GM23338 (cell line): ENCODE results near the gene OPN1SW. TPM values are rescaled to one million over a fixed set of nuclear protein-coding genes. Genes with fewer than 3 reads are reported as not detected.

ENCODE experiments used
- ATAC-seq: fragments of 200-7000 bp; cut with Tn5 transposase; 3 replicates; pipeline ENCODE4 v1.9.1; 2020
- DNase-seq: peaks from one replicate; pipeline ENCODE4 v3.0.0-alpha.2; 2015; ENCODE audit warnings: low spot score
- H2AFZ ChIP-seq: fragments of 200-600 bp; sonication (generic); 2 replicates; pipeline ENCODE4 v1.8.0; 2016; ENCODE audit warnings: antibody characterized with exemption, mild to moderate bottlenecking, moderate library complexity
- H3F3A ChIP-seq: fragments of 200-600 bp; sonication (generic); replicated peaks from 2 replicates; pipeline ENCODE4 v1.8.0; 2017; ENCODE audit warnings: antibody characterized with exemption, mixed run types, low read depth
- H3K27ac ChIP-seq: fragments of 200-600 bp; sonication (generic); 2 replicates; pipeline ENCODE4 v1.6.1; 2016; ENCODE audit warnings: low read depth
- H3K27me3 ChIP-seq: fragments of 200-600 bp; sonication (generic); 2 replicates; pipeline ENCODE4 v1.8.0; 2016; ENCODE audit warnings: mild to moderate bottlenecking, mixed run types, moderate library complexity; ENCODE audit not compliant: insufficient read depth
- H3K36me3 ChIP-seq: fragments of 200-600 bp; sonication (generic); 2 replicates; pipeline ENCODE4 v1.8.0; 2016; ENCODE audit warnings: mild to moderate bottlenecking; ENCODE audit not compliant: insufficient read depth
- H3K4me1 ChIP-seq: fragments of 200-600 bp; sonication (generic); 2 replicates; pipeline ENCODE4 v1.8.0; 2016; ENCODE audit warnings: mild to moderate bottlenecking, moderate library complexity; ENCODE audit not compliant: insufficient read depth
- H3K4me2 ChIP-seq: fragments of 200-600 bp; sonication (generic); 2 replicates; pipeline ENCODE4 v1.7.1; 2017; ENCODE audit warnings: mixed run types
- H3K4me3 ChIP-seq: fragments of 200-600 bp; sonication (generic); 2 replicates; pipeline ENCODE4 v1.6.1; 2016; ENCODE audit warnings: mixed run types
- H3K79me2 ChIP-seq: fragments of 200-600 bp; sonication (generic); replicated peaks from 2 replicates; pipeline ENCODE4 v1.8.0; 2017; ENCODE audit warnings: mild to moderate bottlenecking; ENCODE audit not compliant: insufficient read depth
- H3K9me2 ChIP-seq: fragments of 200-600 bp; sonication (generic); 2 replicates; pipeline ENCODE4 v1.8.0; 2017; ENCODE audit not compliant: insufficient read depth
- H4K20me1 ChIP-seq: fragments of 200-600 bp; sonication (generic); replicated peaks from 2 replicates; pipeline ENCODE4 v1.8.0; 2017; ENCODE audit warnings: mild to moderate bottlenecking; ENCODE audit not compliant: insufficient read depth
- H3K27ac Mint-ChIP-seq: 2 replicates; pipeline ENCODE4 v1.8.0; 2020; ENCODE audit warnings: inconsistent platforms, mild to moderate bottlenecking, moderate library complexity, mixed read lengths
- H3K27me3 Mint-ChIP-seq: 3 replicates; pipeline ENCODE4 v1.8.0; 2022; ENCODE audit warnings: low read depth, mild to moderate bottlenecking, moderate library complexity, mixed read lengths, inconsistent platforms; ENCODE audit not compliant: insufficient read depth, poor library complexity
- H3K36me3 Mint-ChIP-seq: 3 replicates; pipeline ENCODE4 v1.8.0; 2021; ENCODE audit warnings: low read depth, mild to moderate bottlenecking, inconsistent platforms, moderate library complexity, mixed read lengths
- H3K4me1 Mint-ChIP-seq: 3 replicates; pipeline ENCODE4 v1.8.0; 2020; ENCODE audit warnings: mild to moderate bottlenecking, inconsistent platforms, mixed read lengths
- H3K4me3 Mint-ChIP-seq: 3 replicates; pipeline ENCODE4 v1.8.0; 2021; ENCODE audit warnings: moderate library complexity, mild to moderate bottlenecking, inconsistent platforms, mixed read lengths
- H3K9me3 Mint-ChIP-seq: 3 replicates; pipeline ENCODE4 v1.8.0; 2020; ENCODE audit warnings: moderate library complexity, mild to moderate bottlenecking, inconsistent platforms, mixed read lengths
- CREB1 ChIP-seq: fragments of 250-450 bp; sonication (Bioruptor Pico); IDR thresholded peaks from 2 replicates; pipeline ENCODE4 v1.5.0; 2020; ENCODE audit warnings: low read depth, mild to moderate bottlenecking, moderate library complexity
- CTCF ChIP-seq, 2 experiments: fragments of 200-600 bp in 1 of 2; sonication (generic) in 1 of 2; conservative IDR thresholded peaks; 2 replicates each; pipeline versions ENCODE4 v1.5.1 to v1.6.1; 2016 to 2017; ENCODE audit warnings: antibody characterized with exemption in 2 of 2, low read depth in 2 of 2, mild to moderate bottlenecking in 2 of 2, moderate library complexity in 1 of 2
- ETS1 ChIP-seq: IDR thresholded peaks from 2 replicates; pipeline ENCODE4 v1.6.1; 2016; ENCODE audit warnings: antibody characterized with exemption
- EZH2 ChIP-seq: fragments of 200-600 bp; sonication (generic); IDR thresholded peaks from one replicate; pipeline ENCODE4 v1.8.0; 2017; ENCODE audit warnings: antibody characterized with exemption, mild to moderate bottlenecking, low read depth; ENCODE audit not compliant: unreplicated experiment
- EZH2phosphoT487 ChIP-seq: fragments of 200-600 bp; sonication (generic); IDR thresholded peaks from one replicate; pipeline ENCODE4 v1.8.1; 2018; ENCODE audit warnings: antibody characterized with exemption; ENCODE audit not compliant: unreplicated experiment
- JUNB ChIP-seq: IDR thresholded peaks from one replicate; pipeline ENCODE4 v1.6.1; 2016; ENCODE audit warnings: antibody characterized with exemption; ENCODE audit not compliant: unreplicated experiment
- POLR2AphosphoS5 ChIP-seq: IDR thresholded peaks from 2 replicates; pipeline ENCODE4 v1.6.1; 2016; ENCODE audit warnings: antibody characterized with exemption, low read depth
- REST ChIP-seq: IDR thresholded peaks from one replicate; pipeline ENCODE4 v1.6.1; 2018; ENCODE audit warnings: antibody characterized with exemption; ENCODE audit not compliant: unreplicated experiment
- STAT1 ChIP-seq: IDR thresholded peaks from one replicate; pipeline ENCODE4 v1.6.1; 2016; ENCODE audit warnings: antibody characterized with exemption; ENCODE audit not compliant: unreplicated experiment
- ZNF114 ChIP-seq: fragments of 250-450 bp; sonication (Bioruptor Pico); IDR thresholded peaks from 2 replicates; pipeline ENCODE4 v1.5.0; 2020; ENCODE audit warnings: mild to moderate bottlenecking, moderate library complexity
- ZNF331 ChIP-seq: fragments of 250-450 bp; sonication (Bioruptor Pico); IDR thresholded peaks from 2 replicates; pipeline ENCODE4 v1.5.0; 2020; ENCODE audit warnings: low read depth, mild to moderate bottlenecking, moderate library complexity
- ZNF462 ChIP-seq: fragments of 250-450 bp; sonication (Bioruptor Pico); IDR thresholded peaks from 2 replicates; pipeline ENCODE4 v1.5.0; 2020; ENCODE audit warnings: mild to moderate bottlenecking, moderate library complexity
- polyA plus RNA-seq: library from polyadenylated mRNA; unstranded; fragments of >200 nt; fragmentation: Nextera tagmentation; extraction: Ambion mirVana; gene quantifications from 2 replicates; pipeline ENCODE4 v1.2.1, GENCODE V29; 2016
- total RNA-seq: library from RNA; depleted of rRNA; stranded (reverse); fragments of >200 nt; shearing (Covaris generic); gene quantifications from 2 replicates; pipeline ENCODE4 v1.2.3, GENCODE V29; 2014

Gene OPN1SW
- total and polyA plus RNA-seq, 2 experiments from 2014 or later = 0.50 TPM; not detected in 1

- peaks cover 15% of the 10 kb centered on the region; the same call in 1 of the 2 replicates for H3K36me3 ChIP-seq
- Mint-ChIP-seq H3K36me3 (peaks cover 36% of the 10 kb centered on the region), H3K27me3 (no peaks in the 10 kb centered on the region), H3K4me1 (peaks cover 3% of the 10 kb centered on the region; the same call in 1 of the 3 replicates), H3K27ac (no peak overlapping the region), H3K4me3 (no peak overlapping the region), H3K9me3 (no peaks in the 10 kb centered on the region)
- no peak overlapping the region for H2AFZ ChIP-seq
- H3K4me1 ChIP-seq = peaks cover 10% of the 10 kb centered on the region; the same call in 1 of the 2 replicates
- H3K27ac ChIP-seq = no peak overlapping the region
- no peaks in the 10 kb centered on the region for H3K27me3 ChIP-seq
- ATAC-seq (no peak), DNase-seq (no peak)
- H3F3A ChIP-seq = no peaks in the 10 kb centered on the region
- no peak overlapping the region for H3K4me3 ChIP-seq
- H3K4me2 ChIP-seq = no peak overlapping the region
- TF ChIP-seq ZNF331 (CRISPR knock-in tag) = no peak
- no peak for TF ChIP-seq EZH2phosphoT487
- no peak for TF ChIP-seq CTCF (conservative IDR thresholded peaks at IDR 0.05; ENCODE audit: low read depth in 2 of 2)
- no peak for TF ChIP-seq STAT1
- no peak for TF ChIP-seq POLR2AphosphoS5
- TF ChIP-seq REST = no peak
- TF ChIP-seq ZNF462 (CRISPR knock-in tag) = no peak
- TF ChIP-seq CREB1 (CRISPR knock-in tag) = no peak
- TF ChIP-seq ZNF114 (CRISPR knock-in tag) = no peak
- TF ChIP-seq ETS1 = no peak
- TF ChIP-seq EZH2 = no peak
- no peak for TF ChIP-seq JUNB
- 0 out of 2 replicates have a peak, but pooled peaks cover 3% of the 10 kb centered on the region for H4K20me1 ChIP-seq
- H3K9me2 ChIP-seq = no peaks in the 10 kb centered on the region
- H3K79me2 ChIP-seq = no peaks in the 10 kb centered on the region
Observed at GRCh38 chr7:128810997-128811396, 35.4 kb upstream of the OPN1SW start.
